IMR-90 (cell line): ENCODE data around the gene S1PR1. TPM values are rescaled to one million over a fixed set of nuclear protein-coding genes. Genes with fewer than 3 reads are reported as not detected.

Experiments
- ATAC-seq: fragments of 200-7000 bp; cut with Tn5 transposase; 2 replicates; pipeline ENCODE4 v1.9.1; 2020; ENCODE audit warnings: low read depth, mild to moderate bottlenecking, moderate library complexity
- BruUV-seq: library from RNA; stranded (reverse); fragments of 400-500 nt; replicated peaks from 2 replicates; lab custom pipeline; 2021; lab: Mats Ljungman, UMichigan
- CTCF ChIA-PET: fragments of 300-600 bp; formaldehyde crosslinking; extraction: SDS; loops from one replicate; lab custom pipeline; 2021; ENCODE audit warnings: antibody characterized with exemption; lab: Yijun Ruan, JAX
- POLR2A ChIA-PET: fragments of 300-600 bp; sonication (Branson Sonifier 250); formaldehyde crosslinking; loops from one replicate; lab custom pipeline; 2022; ENCODE audit warnings: antibody characterized with exemption; ENCODE audit not compliant: unreplicated experiment; lab: Charles Lee
- DNase-seq: peaks from one replicate; pipeline ENCODE4 v3.0.0; 2013
- H2AFZ ChIP-seq: replicated peaks from 2 replicates; pipeline ENCODE3; 2013; ENCODE audit warnings: low read length, mild to moderate bottlenecking; ENCODE audit not compliant: poor library complexity
- H2AK5ac ChIP-seq: 2 replicates; pipeline ENCODE4 v1.6.1; 2013; ENCODE audit warnings: low read depth, low read length, inconsistent platforms
- H2AK9ac ChIP-seq: replicated peaks from 2 replicates; pipeline ENCODE3; 2013; ENCODE audit warnings: mild to moderate bottlenecking, low read depth, low read length, moderate library complexity; ENCODE audit not compliant: poor library complexity
- H2BK120ac ChIP-seq: 2 replicates; pipeline ENCODE4 v1.6.1; 2013; ENCODE audit warnings: low read depth, low read length, inconsistent platforms
- H2BK15ac ChIP-seq: 3 replicates; pipeline ENCODE4 v1.6.1; 2013; ENCODE audit warnings: low read depth, low read length, inconsistent platforms
- H2BK20ac ChIP-seq: 2 replicates; pipeline ENCODE4 v1.6.1; 2013; ENCODE audit warnings: low read depth, mild to moderate bottlenecking, inconsistent platforms, low read length, moderate library complexity
- H2BK5ac ChIP-seq: 2 replicates; pipeline ENCODE4 v1.6.1; 2013; ENCODE audit warnings: mild to moderate bottlenecking, low read depth, low read length, inconsistent platforms; ENCODE audit not compliant: poor library complexity, severe bottlenecking
- H3K14ac ChIP-seq: replicated peaks from 2 replicates; pipeline ENCODE4 v1.6.1; 2013; ENCODE audit warnings: low read depth, low read length, inconsistent platforms
- H3K18ac ChIP-seq: 2 replicates; pipeline ENCODE4 v1.6.1; 2013; ENCODE audit warnings: low read depth, low read length, control low read depth
- H3K23ac ChIP-seq: 2 replicates; pipeline ENCODE4 v1.6.1; 2013; ENCODE audit warnings: low read depth, low read length, inconsistent platforms
- H3K27ac ChIP-seq: 2 replicates; pipeline ENCODE4 v1.5.1; 2013; ENCODE audit warnings: mild to moderate bottlenecking, control low read depth, low read length; ENCODE audit not compliant: insufficient read depth
- H3K27me3 ChIP-seq: 2 replicates; pipeline ENCODE4 v1.6.1; 2013; ENCODE audit warnings: low read length; ENCODE audit not compliant: control insufficient read depth, insufficient read depth
- H3K36me3 ChIP-seq: 2 replicates; pipeline ENCODE4 v1.6.1; 2013; ENCODE audit warnings: low read length, mixed read lengths; ENCODE audit not compliant: control insufficient read depth, insufficient read depth
- H3K4ac ChIP-seq: 2 replicates; pipeline ENCODE4 v1.6.1; 2013; ENCODE audit warnings: low read depth, low read length, inconsistent platforms
- H3K4me1 ChIP-seq: 2 replicates; pipeline ENCODE4 v1.6.1; 2013; ENCODE audit warnings: low read length, mixed read lengths; ENCODE audit not compliant: control insufficient read depth, insufficient read depth
- H3K4me2 ChIP-seq: 2 replicates; pipeline ENCODE4 v1.6.1; 2013; ENCODE audit warnings: low read depth, mild to moderate bottlenecking, control low read depth, low read length, moderate library complexity
- H3K4me3 ChIP-seq: 2 replicates; pipeline ENCODE4 v1.5.1; 2013; ENCODE audit warnings: low read depth, mild to moderate bottlenecking, control low read depth, low read length, moderate library complexity; ENCODE audit not compliant: insufficient read depth
- H3K56ac ChIP-seq: 2 replicates; pipeline ENCODE4 v1.6.1; 2013; ENCODE audit warnings: low read length, inconsistent platforms; ENCODE audit not compliant: insufficient read depth; ENCODE audit errors: extremely low read depth
- H3K79me1 ChIP-seq, 2 experiments: 2 replicates each; pipeline ENCODE4 v1.6.1; 2013; ENCODE audit warnings: low read length in 2 of 2, inconsistent platforms in 1 of 2, low read depth in 1 of 2
- H3K9ac ChIP-seq: 2 replicates; pipeline ENCODE4 v1.6.1; 2013; ENCODE audit warnings: low read depth, low read length, control low read depth
- H3K9me1 ChIP-seq: 2 replicates; pipeline ENCODE4 v1.6.1; 2013; ENCODE audit warnings: low read length, inconsistent platforms; ENCODE audit not compliant: insufficient read depth
- H3K9me3 ChIP-seq: 2 replicates; pipeline ENCODE4 v1.6.1; 2013; ENCODE audit warnings: low read length; ENCODE audit not compliant: control insufficient read depth, insufficient read depth
- H4K20me1 ChIP-seq: 2 replicates; pipeline ENCODE4 v1.6.1; 2013; ENCODE audit warnings: low read length, inconsistent platforms; ENCODE audit not compliant: insufficient read depth
- H4K5ac ChIP-seq: 2 replicates; pipeline ENCODE4 v1.6.1; 2013; ENCODE audit warnings: mild to moderate bottlenecking, low read depth, low read length, control low read depth
- H4K8ac ChIP-seq, 2 experiments: 2 replicates each; pipeline ENCODE4 v1.6.1; 2013; ENCODE audit warnings: low read depth in 2 of 2, low read length in 2 of 2, control low read depth in 1 of 2, inconsistent platforms in 1 of 2
- H4K91ac ChIP-seq: 2 replicates; pipeline ENCODE4 v1.6.1; 2013; ENCODE audit warnings: low read depth, low read length, inconsistent platforms; ENCODE audit not compliant: insufficient read depth
- BHLHE40 ChIP-seq: fragments of 150-350 bp; IDR thresholded peaks from 2 replicates; pipeline ENCODE4 v1.6.1; 2016; ENCODE audit warnings: mild to moderate bottlenecking, low read depth, low read length
- CEBPB ChIP-seq: IDR thresholded peaks from 2 replicates; pipeline ENCODE4 v1.6.1; 2012; ENCODE audit warnings: low read depth, low read length, improper control_type of control experiment
- CHD1 ChIP-seq: IDR thresholded peaks from 2 replicates; pipeline ENCODE4 v1.6.1; 2012; ENCODE audit warnings: low read depth, low read length, improper control_type of control experiment
- CTCF ChIP-seq: conservative IDR thresholded peaks from 2 replicates; pipeline ENCODE4 v1.5.1; 2012; ENCODE audit warnings: mild to moderate bottlenecking, low read depth, low read length, improper control_type of control experiment
- ELK1 ChIP-seq: fragments of 150-350 bp; IDR thresholded peaks from 2 replicates; pipeline ENCODE4 v1.6.1; 2016; ENCODE audit warnings: low read depth, mild to moderate bottlenecking, low read length, moderate library complexity, borderline replicate concordance
- FOS ChIP-seq: fragments of 150-350 bp; IDR thresholded peaks from 2 replicates; pipeline ENCODE4 v1.6.1; 2016; ENCODE audit warnings: low read depth, low read length
- MAFK ChIP-seq: IDR thresholded peaks from 2 replicates; pipeline ENCODE4 v1.6.1; 2012; ENCODE audit warnings: low read depth, low read length, improper control_type of control experiment
- MAZ ChIP-seq: IDR thresholded peaks from 2 replicates; pipeline ENCODE4 v1.6.1; 2012; ENCODE audit warnings: low read depth, mild to moderate bottlenecking, low read length, improper control_type of control experiment, moderate library complexity, borderline replicate concordance
- MXI1 ChIP-seq: IDR thresholded peaks from 2 replicates; pipeline ENCODE4 v1.6.1; 2012; ENCODE audit warnings: low read depth, mild to moderate bottlenecking, low read length, moderate library complexity, borderline replicate concordance
- NFE2L2 ChIP-seq: fragments of 150-350 bp; IDR thresholded peaks from 2 replicates; pipeline ENCODE4 v1.6.1; 2016; ENCODE audit warnings: low read depth, mild to moderate bottlenecking, low read length
- POLR2A ChIP-seq: IDR thresholded peaks from 2 replicates; pipeline ENCODE4 v1.6.1; 2012; ENCODE audit warnings: mild to moderate bottlenecking, low read depth, low read length
- RAD21 ChIP-seq: IDR thresholded peaks from 2 replicates; pipeline ENCODE4 v1.6.1; 2012; ENCODE audit warnings: low read length, improper control_type of control experiment
- RCOR1 ChIP-seq: IDR thresholded peaks from 2 replicates; pipeline ENCODE4 v1.6.1; 2012; ENCODE audit warnings: mild to moderate bottlenecking, low read length, improper control_type of control experiment; ENCODE audit not compliant: insufficient replicate concordance
- RFX5 ChIP-seq: IDR thresholded peaks from 2 replicates; pipeline ENCODE4 v1.8.0; 2012; ENCODE audit warnings: low read depth, mild to moderate bottlenecking, low read length, moderate library complexity
- SMC3 ChIP-seq: fragments of 150-350 bp; IDR thresholded peaks from 2 replicates; pipeline ENCODE4 v1.6.1; 2016; ENCODE audit warnings: low read depth, mild to moderate bottlenecking, antibody characterized with exemption, low read length, moderate library complexity
- USF2 ChIP-seq: fragments of 150-350 bp; IDR thresholded peaks from 2 replicates; pipeline ENCODE4 v1.6.1; 2017; ENCODE audit warnings: mild to moderate bottlenecking, antibody characterized with exemption, low read length, low read depth
- WGBS, 2 experiments: methylation state at CpG; one replicate each; pipeline versions ENCODE4 v1.1.5 to v1.1.7; 2013; ENCODE audit warnings: missing lambda C conversion rate in 2 of 2; ENCODE audit not compliant: insufficient read length in 1 of 2; ENCODE audit errors: extremely low coverage in 2 of 2; 5-methylcytosine and 5-hydroxymethylcytosine counted together
- dilution Hi-C: fragments of 300-500 bp; cut with HindIII; formaldehyde crosslinking; loops from one replicate; pipeline ENCODE4 v1.14.3; 2018; ENCODE audit warnings: low sequenced_read_pairs; ENCODE audit not compliant: unreplicated experiment
- in situ Hi-C: fragments of 300-500 bp; cut with MboI; formaldehyde crosslinking; loops from 3 replicates; pipeline ENCODE4 v1.14.3; 2019; ENCODE audit warnings: low sequenced_read_pairs, inconsistent platforms, mixed read lengths
- intact Hi-C: fragments of 100-400 bp; cut with micrococcal nuclease; formaldehyde crosslinking; loops from 2 replicates; pipeline ENCODE4 v1.10.0; 2022
- polyA plus RNA-seq, 3 experiments: library from polyadenylated mRNA; depleted of rRNA; stranded (reverse); fragments of >200 nt; gene quantifications; 2 replicates each; pipeline ENCODE4 v1.2.3, GENCODE V29; 2012; ENCODE audit warnings: low replicate concordance in 1 of 3
- total RNA-seq: library from RNA; depleted of rRNA; stranded (reverse); fragments of >200 nt; gene quantifications from 2 replicates; pipeline ENCODE4 v1.2.3, GENCODE V29; 2012

Gene S1PR1
- total and polyA plus RNA-seq, 2 of the 4 experiments (the other 2 are of a cell fraction) = 12.9 to 15.6 TPM

- Histone ChIP-seq H2BK5ac (no peak overlapping the region), H4K5ac (no peak overlapping the region), H3K18ac (no peak overlapping the region), H3K56ac (no peak overlapping the region), H3K4me1 (no peaks in the 10 kb centered on the region), H3K4me2 (no peak overlapping the region), H3K79me1 (no peaks in the 10 kb centered on the region), H3K4me3 (no peak overlapping the region), H2AK5ac (no peak overlapping the region), H4K8ac (no peak overlapping the region), H2AFZ (no peak overlapping the region), H3K9me1 (no peaks in the 10 kb centered on the region), H3K27ac (no peak overlapping the region), H3K14ac (no peak overlapping the region), H3K36me3 (no peaks in the 10 kb centered on the region), H4K91ac (no peak overlapping the region), H4K20me1 (no peaks in the 10 kb centered on the region), H2BK15ac (no peak overlapping the region), H3K9me3 (no peaks in the 10 kb centered on the region), H3K23ac (no peak overlapping the region), H3K9ac (no peak overlapping the region), H2BK20ac (no peak overlapping the region), H2BK120ac (no peak overlapping the region), H3K27me3 (peaks cover 30% of the 10 kb centered on the region), H2AK9ac (no peak overlapping the region), H3K4ac (no peak overlapping the region)
- intact Hi-C loops = no loop called here
- POLR2A ChIA-PET = no interaction called here
- ATAC-seq (no peak), DNase-seq (no peak)
- BruUV-seq = no TSS peak
- no CpG with 5 or more reads among the region's 6 CpGs for WGBS, 2 experiments
- CTCF ChIA-PET = no interaction called here
- dilution Hi-C loops = no loop called here
- in situ Hi-C loops = no loop called here
- TF ChIP-seq RFX5 (no peak), MAFK (no peak), CTCF (no peak), POLR2A (no peak), BHLHE40 (no peak), RCOR1 (no peak), SMC3 (no peak), USF2 (no peak), FOS (no peak), CEBPB (no peak), CHD1 (no peak), RAD21 (no peak), MXI1 (no peak), MAZ (no peak), ELK1 (no peak), NFE2L2 (no peak)
Measured at GRCh38 chr1:101276818-101277217, 40.0 kb downstream of the S1PR1 start.
